EH (cell line): Measurements from ENCODE around the gene ZXDC.

Experiments
- DNase-seq: peaks from one replicate; pipeline ENCODE4 v3.0.0-alpha.2; 2015; ENCODE audit warnings: low read depth

Gene ZXDC

GRCh38 chr3:126434931-126435411 lies 40.7 kb downstream of the ZXDC start:
- DNase-seq = no peak

GRCh38 chr3:126434264-126434590 lies 41.5 kb downstream of the ZXDC start:
- DNase-seq = no peak

GRCh38 chr3:126433496-126434263 lies 42.0 kb downstream of the ZXDC start:
- DNase-seq = no peak

- no peak for DNase-seq
Observed at GRCh38 chr3:126433105-126433430, 42.6 kb downstream of the ZXDC start.

- DNase-seq = peak; percentile 70
Observed at GRCh38 chr3:126432361-126433104, 43.2 kb downstream of the ZXDC start.

- DNase-seq = no peak
Observed at GRCh38 chr3:126431103-126431534, 44.6 kb downstream of the ZXDC start.

- DNase-seq = no peak
Observed at GRCh38 chr3:126424751-126425150, 50.9 kb downstream of the ZXDC start.

- no peak for DNase-seq
Observed at GRCh38 chr3:126424039-126424717, 51.5 kb downstream of the ZXDC start.

GRCh38 chr3:126423191-126424038 lies 52.3 kb downstream of the ZXDC start:
- DNase-seq = no peak

- no peak for DNase-seq
Observed at GRCh38 chr3:126422571-126423091, 53.1 kb downstream of the ZXDC start.

- DNase-seq = no peak
Observed at GRCh38 chr3:126422121-126422520, 53.6 kb downstream of the ZXDC start.

- DNase-seq = no peak
Observed at GRCh38 chr3:126421573-126422119, 54.0 kb downstream of the ZXDC start.

- DNase-seq = peak; percentile 3
Observed at GRCh38 chr3:126419886-126420786, 55.6 kb downstream of the ZXDC start.

GRCh38 chr3:126419151-126419703 lies 56.5 kb downstream of the ZXDC start:
- DNase-seq = no peak

- no peak for DNase-seq
Observed at GRCh38 chr3:126418661-126419131, 57.0 kb downstream of the ZXDC start.

- DNase-seq = no peak
Observed at GRCh38 chr3:126417981-126418530, 57.6 kb downstream of the ZXDC start.

- DNase-seq = no peak
Observed at GRCh38 chr3:126417515-126417914, 58.2 kb downstream of the ZXDC start.

GRCh38 chr3:126416943-126417342 lies 58.7 kb downstream of the ZXDC start:
- no peak for DNase-seq
